ENCODE measurements around the gene BAIAP2L1. TPM values are rescaled to one million over a fixed set of nuclear protein-coding genes. Genes with fewer than 3 reads are reported as not detected.
"Not testable (repeated sequence)": the region's sequence is repeated elsewhere in the genome, so short reads cannot be mapped to it uniquely, and the experiment has no call there.

The BAIAP2L1 gene
- total RNA-seq, 2 experiments from 2014 or later, result 1.7 to 2.3 TPM

DNA sequence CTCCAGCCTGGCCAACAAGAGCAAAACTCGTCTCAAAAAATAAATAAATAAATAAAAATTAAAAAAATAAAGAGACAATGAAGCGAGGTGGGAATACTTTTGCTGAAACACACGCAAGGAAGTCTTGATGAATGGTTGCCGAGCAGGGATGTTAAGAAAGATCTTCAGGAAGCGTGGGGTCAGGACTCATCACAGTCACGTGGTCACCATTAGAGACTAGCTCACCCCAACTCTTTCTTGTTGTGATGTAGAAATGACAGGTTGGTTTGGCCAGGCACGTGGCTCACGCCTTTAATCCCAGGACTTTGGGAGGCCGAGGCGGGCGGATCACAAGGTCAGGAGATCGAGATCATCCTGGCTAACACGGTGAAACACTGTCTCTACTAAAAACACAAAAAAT lies 28.9 kb upstream of the BAIAP2L1 start:
- ATAC-seq (no peak), DNase-seq (no peak)
- intact Hi-C loops (cut with micrococcal nuclease), result loop anchor here (5.0 kb wide), 1 partner anchor 318 kb away; no protein-coding TSS in a partner anchor
- Mint-ChIP-seq H3K36me3 (ENCODE audit: low read depth) (no peaks in the 10 kb centered on the region), H3K4me3 (no peak overlapping the region), H3K9me3 (no peaks in the 10 kb centered on the region), H3K27ac (no peak overlapping the region), H3K4me1 (ENCODE audit: low read depth) (no peaks in the 10 kb centered on the region), H3K27me3 (peaks cover 6% of the 10 kb centered on the region)
- TF ChIP-seq, protein P1, sequence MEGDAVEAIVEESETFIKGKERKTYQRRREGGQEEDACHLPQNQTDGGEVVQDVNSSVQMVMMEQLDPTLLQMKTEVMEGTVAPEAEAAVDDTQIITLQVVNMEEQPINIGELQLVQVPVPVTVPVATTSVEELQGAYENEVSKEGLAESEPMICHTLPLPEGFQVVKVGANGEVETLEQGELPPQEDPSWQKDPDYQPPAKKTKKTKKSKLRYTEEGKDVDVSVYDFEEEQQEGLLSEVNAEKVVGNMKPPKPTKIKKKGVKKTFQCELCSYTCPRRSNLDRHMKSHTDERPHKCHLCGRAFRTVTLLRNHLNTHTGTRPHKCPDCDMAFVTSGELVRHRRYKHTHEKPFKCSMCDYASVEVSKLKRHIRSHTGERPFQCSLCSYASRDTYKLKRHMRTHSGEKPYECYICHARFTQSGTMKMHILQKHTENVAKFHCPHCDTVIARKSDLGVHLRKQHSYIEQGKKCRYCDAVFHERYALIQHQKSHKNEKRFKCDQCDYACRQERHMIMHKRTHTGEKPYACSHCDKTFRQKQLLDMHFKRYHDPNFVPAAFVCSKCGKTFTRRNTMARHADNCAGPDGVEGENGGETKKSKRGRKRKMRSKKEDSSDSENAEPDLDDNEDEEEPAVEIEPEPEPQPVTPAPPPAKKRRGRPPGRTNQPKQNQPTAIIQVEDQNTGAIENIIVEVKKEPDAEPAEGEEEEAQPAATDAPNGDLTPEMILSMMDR (IDR thresholded peaks at IDR 0.05), result no peak
- POLR2A ChIA-PET, result no interaction called here
- CTCF ChIA-PET, result interaction anchor here (1.2 to 6.3 kb wide), 3 partner anchors 9 to 412 kb away, joined by 3 to 42 read pairs (median 4); no protein-coding TSS in a partner anchor

DNA sequence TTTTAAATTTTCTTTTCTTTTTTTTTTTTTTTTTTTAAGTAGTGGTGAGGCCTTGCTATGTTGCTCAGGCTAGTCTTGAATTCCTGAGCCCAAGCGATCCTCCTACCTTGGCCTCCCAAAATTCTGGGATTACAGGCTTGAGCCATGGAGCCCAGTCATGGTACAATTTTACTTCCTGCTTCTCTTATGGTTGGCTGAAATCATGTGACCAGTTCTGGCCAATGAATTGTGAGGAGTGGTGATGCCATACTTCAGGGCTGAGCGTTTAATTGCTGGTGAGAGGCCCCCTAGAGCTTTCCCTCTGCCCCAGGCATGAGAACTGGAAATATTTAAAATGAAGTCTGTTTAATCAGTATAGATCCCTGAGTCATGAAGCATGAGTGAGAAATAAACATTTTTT lies 22.2 kb upstream of the BAIAP2L1 start:
- H3K27me3 Mint-ChIP-seq, result peaks cover 7% of the 10 kb centered on the region
- ChIA-PET POLR2A (interaction anchor here (1.1 kb wide), 1 partner anchor 13 kb away, joined by 3 read pairs; no protein-coding TSS in a partner anchor), CTCF (interaction anchor here (0.8 kb wide), 1 partner anchor 14 kb away, joined by 3 read pairs; no protein-coding TSS in a partner anchor)
- intact Hi-C loops (cut with micrococcal nuclease), result no loop called here
- peaks cover 4% of the 10 kb centered on the region for H3K4me1 Mint-ChIP-seq (ENCODE audit: low read depth)
- H3K4me3 Mint-ChIP-seq, result no peak overlapping the region
- TF ChIP-seq, protein P1 (IDR thresholded peaks at IDR 0.05), result no peak
- no peak overlapping the region for H3K27ac Mint-ChIP-seq
- no peaks in the 10 kb centered on the region for H3K36me3 Mint-ChIP-seq (ENCODE audit: low read depth)
- no peaks in the 10 kb centered on the region for H3K9me3 Mint-ChIP-seq
- DNase-seq, result no peak
- ATAC-seq, result no peak

DNA sequence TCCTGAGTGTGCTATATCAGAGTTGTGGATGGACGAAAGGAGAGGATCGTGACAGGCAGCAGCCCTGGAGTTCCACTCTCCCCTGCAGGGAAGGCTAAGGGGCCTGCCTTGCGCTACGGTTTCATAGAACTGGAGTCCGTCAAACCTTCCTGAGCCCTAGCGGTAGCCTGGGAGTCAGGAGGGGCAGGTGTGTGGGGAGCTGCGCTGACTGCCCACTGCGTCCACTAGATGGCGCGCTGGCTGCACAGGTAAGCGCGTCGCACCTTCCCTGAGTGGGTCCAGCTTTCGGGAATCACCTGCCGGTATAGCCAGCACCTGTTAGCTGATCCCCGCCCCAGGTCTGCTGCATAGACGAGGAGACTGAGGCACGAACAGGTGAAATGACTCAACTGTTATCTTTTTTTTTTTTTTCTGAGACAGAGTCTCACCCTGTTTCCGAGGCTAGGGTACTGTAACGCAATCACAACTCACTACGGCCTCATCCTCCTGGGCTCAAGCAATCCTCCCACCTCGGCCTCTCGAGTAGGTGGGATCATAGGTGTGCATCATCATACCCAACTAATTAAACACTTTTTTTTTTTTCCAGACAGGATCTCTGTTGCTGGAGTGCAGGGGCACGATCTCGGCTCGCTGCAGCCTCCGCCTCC lies 20.2 kb upstream of the BAIAP2L1 start:
- Mint-ChIP-seq H3K4me1 (ENCODE audit: low read depth) (peaks cover 4% of the 10 kb centered on the region), H3K27me3 (peaks cover 6% of the 10 kb centered on the region), H3K36me3 (ENCODE audit: low read depth) (no peaks in the 10 kb centered on the region), H3K4me3 (no peak overlapping the region), H3K27ac (no peak overlapping the region), H3K9me3 (no peaks in the 10 kb centered on the region)
- peak; percentile 73 for DNase-seq
- TF ChIP-seq, protein P1 (IDR thresholded peaks at IDR 0.05), result peak; percentile 91
- ChIA-PET CTCF (interaction anchor here (0.7 to 4.0 kb wide), 12 partner anchors 9 to 780 kb away, joined by 3 to 20 read pairs (median 3); partner anchors contain the start of gene TRRAP), POLR2A (no interaction called here)
- peak; percentile 82 for ATAC-seq
- intact Hi-C loops (cut with micrococcal nuclease), result no loop called here

DNA sequence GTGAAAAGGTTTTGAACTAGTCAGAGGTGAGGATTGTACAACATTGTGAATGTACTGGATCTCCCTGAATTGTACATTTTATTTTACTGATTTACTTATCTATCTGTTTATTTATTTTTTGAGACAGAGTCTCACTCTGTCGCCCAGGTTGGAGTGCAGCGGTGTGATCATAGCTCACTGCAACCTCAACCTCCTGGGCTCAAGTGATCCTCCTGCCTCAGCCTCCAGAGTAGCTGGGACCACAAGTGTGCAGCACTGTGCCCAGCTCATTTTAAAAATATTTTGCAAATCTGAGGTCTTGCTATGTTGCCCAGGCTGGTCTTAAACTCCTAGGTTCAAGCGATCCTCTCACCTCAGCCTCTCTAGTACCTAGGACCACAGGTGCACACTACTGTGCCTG lies 19.1 kb upstream of the BAIAP2L1 start:
- H3K4me3 Mint-ChIP-seq; H3K36me3 Mint-ChIP-seq (ENCODE audit: low read depth); intact Hi-C loops (cut with micrococcal nuclease); POLR2A ChIA-PET; DNase-seq; H3K4me1 Mint-ChIP-seq (ENCODE audit: low read depth); ATAC-seq; H3K27ac Mint-ChIP-seq; H3K9me3 Mint-ChIP-seq; H3K27me3 Mint-ChIP-seq: not testable (repeated sequence)
- CTCF ChIA-PET, result interaction anchor here (1.2 to 4.0 kb wide), 5 partner anchors 18 to 421 kb away, joined by 3 to 20 read pairs (median 4); no protein-coding TSS in a partner anchor

DNA sequence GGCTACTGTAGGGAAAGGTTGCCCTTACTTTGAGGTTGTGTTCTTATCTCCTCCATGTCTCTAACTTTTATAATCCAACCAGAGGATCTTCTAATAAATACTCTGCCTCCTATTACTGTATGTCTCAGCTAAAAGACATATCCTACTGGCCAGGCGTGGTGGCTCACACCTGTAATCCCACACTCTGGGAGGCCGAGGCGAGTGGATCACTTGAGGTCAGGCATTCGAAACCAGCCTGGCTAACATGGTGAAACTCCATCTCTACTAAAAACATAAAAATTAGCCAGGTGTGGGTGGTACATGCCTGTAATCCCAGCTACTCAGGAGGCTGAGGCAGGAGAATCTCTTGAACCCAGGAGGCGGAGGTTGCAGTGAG lies 18.4 kb upstream of the BAIAP2L1 start:
- H3K27me3 Mint-ChIP-seq; H3K9me3 Mint-ChIP-seq; H3K36me3 Mint-ChIP-seq (ENCODE audit: low read depth); DNase-seq; intact Hi-C loops (cut with micrococcal nuclease); POLR2A ChIA-PET; ATAC-seq; H3K4me1 Mint-ChIP-seq (ENCODE audit: low read depth); H3K27ac Mint-ChIP-seq; H3K4me3 Mint-ChIP-seq: not testable (repeated sequence)
- CTCF ChIA-PET, result interaction anchor here (1.4 to 4.0 kb wide), 2 partner anchors 417 to 422 kb away, joined by 4 to 20 read pairs; no protein-coding TSS in a partner anchor

Measured in activated CD8-positive, alpha-beta T cell treated with anti-CD3 and anti-CD28 coated beads for 36 hours (primary cell).